ENCODE data around the gene ASIC2. TPM values are rescaled to one million over a fixed set of nuclear protein-coding genes. Genes with fewer than 3 reads are reported as not detected.

The ASIC2 gene
- total RNA-seq, 1 experiment from 2014 or later = not detected

- no peak for ATAC-seq
- intact Hi-C loops (cut with micrococcal nuclease) = loop anchor here (10.0 kb wide), 1 partner anchor 715 kb away; no protein-coding TSS in a partner anchor
- no peak overlapping the region for H3K4me3 ChIP-seq (replicated peaks in 1 of 2; ENCODE audit: low read depth in 1 of 2, low read length in 2 of 2)
- RAD21 ChIA-PET (ENCODE audit: low non-redundant PET in 1 of 2, low total read pairs in 2 of 2, uncharacterized antibody in 2 of 2, unreplicated experiment in 2 of 2) = no interaction called here
- no peaks in the 10 kb centered on the region for H4K20me1 ChIP-seq (ENCODE audit: insufficient read depth)
- H3K4me1 ChIP-seq (ENCODE audit: control insufficient read depth in 1 of 2, insufficient read depth in 2 of 2, low read length in 2 of 2) = no peaks in the 10 kb centered on the region
- H3K36me3 ChIP-seq (ENCODE audit: control insufficient read depth in 1 of 2, insufficient read depth in 2 of 2, low read length in 2 of 2) = no peaks in the 10 kb centered on the region
- H3K9me2 ChIP-seq (ENCODE audit: insufficient read depth) = no peaks in the 10 kb centered on the region
- TF ChIP-seq, protein P1, sequence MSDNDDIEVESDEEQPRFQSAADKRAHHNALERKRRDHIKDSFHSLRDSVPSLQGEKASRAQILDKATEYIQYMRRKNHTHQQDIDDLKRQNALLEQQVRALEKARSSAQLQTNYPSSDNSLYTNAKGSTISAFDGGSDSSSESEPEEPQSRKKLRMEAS (IDR thresholded peaks at IDR 0.05) = no peak
- TF ChIP-seq REST (IDR thresholded peaks at IDR 0.05; ENCODE audit: low read depth) (no peak), RAD21 (IDR thresholded peaks at IDR 0.05; ENCODE audit: low read depth) (no peak), ELF1 (IDR thresholded peaks at IDR 0.05; ENCODE audit: borderline replicate concordance, low read depth) (no peak), EZH2 (IDR thresholded peaks at IDR 0.05) (no peak), SIN3A (IDR thresholded peaks at IDR 0.05; ENCODE audit: low read depth) (no peak)
- no peak overlapping the region for H2AFZ ChIP-seq (ENCODE audit: low read depth, low read length, poor library complexity, severe bottlenecking)
- no peaks in the 10 kb centered on the region for H3K79me2 ChIP-seq (ENCODE audit: insufficient read depth, low read length)
- no peak overlapping the region for H3K27ac ChIP-seq (ENCODE audit: low read depth, low read length)
- no peaks in the 10 kb centered on the region for H3K9me3 ChIP-seq (ENCODE audit: control insufficient read depth in 1 of 2, insufficient read depth in 1 of 2, low read depth in 1 of 2, low read length in 2 of 2)
- BruUV-seq (replicated peaks) = no TSS peak
- H3K4me2 ChIP-seq (ENCODE audit: low read length) = no peak overlapping the region
- DNase-seq (ENCODE audit: low read depth, low spot score) = no peak
- POLR2A ChIA-PET = no interaction called here
- peaks cover 26% of the 10 kb centered on the region; the same call in 1 of the 2 replicates for H3K27me3 ChIP-seq (ENCODE audit: insufficient read depth, low read length)
- CTCF ChIA-PET = interaction anchor here (1.5 kb wide), 2 partner anchors 9 to 30 kb away, joined by 3 read pairs; no protein-coding TSS in a partner anchor
- H3K9ac ChIP-seq (ENCODE audit: low read length) = no peak overlapping the region
Observed at GRCh38 chr17:33039874-33040273, 253.2 kb downstream of the ASIC2 start.

GRCh38 chr17:33038740-33039139, 254.4 kb downstream of the ASIC2 start:
- Histone ChIP-seq H3K9me3 (ENCODE audit: control insufficient read depth in 1 of 2, insufficient read depth in 1 of 2, low read depth in 1 of 2, low read length in 2 of 2) (no peaks in the 10 kb centered on the region), H3K9ac (ENCODE audit: low read length) (no peak overlapping the region), H3K4me1 (ENCODE audit: control insufficient read depth in 1 of 2, insufficient read depth in 2 of 2, low read length in 2 of 2) (no peaks in the 10 kb centered on the region), H3K79me2 (ENCODE audit: insufficient read depth, low read length) (no peaks in the 10 kb centered on the region), H3K4me3 (replicated peaks in 1 of 2; ENCODE audit: low read depth in 1 of 2, low read length in 2 of 2) (no peak overlapping the region), H3K9me2 (ENCODE audit: insufficient read depth) (no peaks in the 10 kb centered on the region), H3K36me3 (ENCODE audit: control insufficient read depth in 1 of 2, insufficient read depth in 2 of 2, low read length in 2 of 2) (no peaks in the 10 kb centered on the region), H4K20me1 (ENCODE audit: insufficient read depth) (no peaks in the 10 kb centered on the region), H3K27ac (ENCODE audit: low read depth, low read length) (no peak overlapping the region), H2AFZ (ENCODE audit: low read depth, low read length, poor library complexity, severe bottlenecking) (no peak overlapping the region), H3K4me2 (ENCODE audit: low read length) (no peak overlapping the region), H3K27me3 (ENCODE audit: insufficient read depth, low read length) (peaks cover 31% of the 10 kb centered on the region)
- ChIA-PET POLR2A (no interaction called here), RAD21 (ENCODE audit: low non-redundant PET in 1 of 2, low total read pairs in 2 of 2, uncharacterized antibody in 2 of 2, unreplicated experiment in 2 of 2) (no interaction called here), CTCF (interaction anchor here (0.9 to 1.5 kb wide), 7 partner anchors 11 to 636 kb away, joined by 3 to 4 read pairs (median 3); no protein-coding TSS in a partner anchor)
- DNase-seq (ENCODE audit: low read depth, low spot score) (peak; percentile 15), ATAC-seq (peak; percentile 90)
- intact Hi-C loops (cut with micrococcal nuclease) = no loop called here
- no TSS peak for BruUV-seq (replicated peaks)
- TF ChIP-seq, protein P2, sequence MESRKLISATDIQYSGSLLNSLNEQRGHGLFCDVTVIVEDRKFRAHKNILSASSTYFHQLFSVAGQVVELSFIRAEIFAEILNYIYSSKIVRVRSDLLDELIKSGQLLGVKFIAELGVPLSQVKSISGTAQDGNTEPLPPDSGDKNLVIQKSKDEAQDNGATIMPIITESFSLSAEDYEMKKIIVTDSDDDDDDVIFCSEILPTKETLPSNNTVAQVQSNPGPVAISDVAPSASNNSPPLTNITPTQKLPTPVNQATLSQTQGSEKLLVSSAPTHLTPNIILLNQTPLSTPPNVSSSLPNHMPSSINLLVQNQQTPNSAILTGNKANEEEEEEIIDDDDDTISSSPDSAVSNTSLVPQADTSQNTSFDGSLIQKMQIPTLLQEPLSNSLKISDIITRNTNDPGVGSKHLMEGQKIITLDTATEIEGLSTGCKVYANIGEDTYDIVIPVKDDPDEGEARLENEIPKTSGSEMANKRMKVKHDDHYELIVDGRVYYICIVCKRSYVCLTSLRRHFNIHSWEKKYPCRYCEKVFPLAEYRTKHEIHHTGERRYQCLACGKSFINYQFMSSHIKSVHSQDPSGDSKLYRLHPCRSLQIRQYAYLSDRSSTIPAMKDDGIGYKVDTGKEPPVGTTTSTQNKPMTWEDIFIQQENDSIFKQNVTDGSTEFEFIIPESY (IDR thresholded peaks at IDR 0.05; ENCODE audit: extremely low read depth, insufficient replicate concordance, low read length) = no peak
- TF ChIP-seq CTCF (IDR thresholded peaks at IDR 0.05 in 2 of 3, conservative IDR thresholded peaks at IDR 0.05 in 1 of 3; ENCODE audit: borderline replicate concordance in 1 of 3, insufficient read depth in 1 of 3, low read depth in 2 of 3, low read length in 2 of 3) = peak in 2 of 3 experiments; percentile 83 to 86; a peak in 5 of 6 replicates
- TF ChIP-seq RAD21 (IDR thresholded peaks at IDR 0.05; ENCODE audit: low read depth) = peak; percentile 32; the same call in 1 of the 2 replicates
- no peak for TF ChIP-seq ZNF274 (IDR thresholded peaks at IDR 0.05; ENCODE audit: low read depth, low read length)
- TF ChIP-seq, protein P1 (IDR thresholded peaks at IDR 0.05) = no peak
- no peak for TF ChIP-seq SP1 (IDR thresholded peaks at IDR 0.05; ENCODE audit: low read depth)
- TF ChIP-seq CBX3 (IDR thresholded peaks at IDR 0.05; ENCODE audit: low read depth) = no peak
